Thyroid gland (tissue), 4 donors: ENCODE data around the gene LPAR1.

Experiments used
- POLR2A ChIP-seq, 2 donors: fragments of 450-650 bp; IDR thresholded peaks; one replicate each; pipeline ENCODE4 v1.6.1; 2017; ENCODE audit warnings: antibody characterized with exemption in 2 of 2, mild to moderate bottlenecking in 2 of 2, moderate library complexity in 1 of 2
- TF ChIP-seq, protein P1 (sequence below), 6 experiments: fragments of 200-600 bp in 3 of 6; fragments of 450-650 bp in 3 of 6; sonication (generic) in 3 of 6; IDR thresholded peaks; one replicate each; pipeline ENCODE4 v1.5.1; 2016 to 2019; ENCODE audit warnings: antibody characterized with exemption in 6 of 6, mild to moderate bottlenecking in 2 of 6, inconsistent platforms in 1 of 6, moderate library complexity in 1 of 6

DNA sequence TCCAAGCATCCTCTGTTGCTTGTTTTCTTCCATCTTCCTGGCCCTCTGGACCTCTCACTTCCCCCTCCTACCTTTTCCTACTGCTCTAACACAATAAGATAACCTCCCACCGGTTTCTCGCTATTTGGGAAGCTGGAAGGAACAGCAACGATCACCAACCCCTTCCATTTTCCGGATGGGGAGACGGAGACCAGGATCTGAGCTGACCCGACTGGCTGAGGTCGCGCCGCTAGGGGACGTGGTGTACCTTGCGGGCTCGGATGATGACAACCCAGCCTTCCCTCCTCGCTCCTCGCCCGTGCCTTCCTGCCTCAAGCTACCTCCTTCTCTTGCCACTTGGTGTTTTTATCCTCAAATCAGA, 1.9 kb downstream of the LPAR1 start:
- TF ChIP-seq, protein P1, sequence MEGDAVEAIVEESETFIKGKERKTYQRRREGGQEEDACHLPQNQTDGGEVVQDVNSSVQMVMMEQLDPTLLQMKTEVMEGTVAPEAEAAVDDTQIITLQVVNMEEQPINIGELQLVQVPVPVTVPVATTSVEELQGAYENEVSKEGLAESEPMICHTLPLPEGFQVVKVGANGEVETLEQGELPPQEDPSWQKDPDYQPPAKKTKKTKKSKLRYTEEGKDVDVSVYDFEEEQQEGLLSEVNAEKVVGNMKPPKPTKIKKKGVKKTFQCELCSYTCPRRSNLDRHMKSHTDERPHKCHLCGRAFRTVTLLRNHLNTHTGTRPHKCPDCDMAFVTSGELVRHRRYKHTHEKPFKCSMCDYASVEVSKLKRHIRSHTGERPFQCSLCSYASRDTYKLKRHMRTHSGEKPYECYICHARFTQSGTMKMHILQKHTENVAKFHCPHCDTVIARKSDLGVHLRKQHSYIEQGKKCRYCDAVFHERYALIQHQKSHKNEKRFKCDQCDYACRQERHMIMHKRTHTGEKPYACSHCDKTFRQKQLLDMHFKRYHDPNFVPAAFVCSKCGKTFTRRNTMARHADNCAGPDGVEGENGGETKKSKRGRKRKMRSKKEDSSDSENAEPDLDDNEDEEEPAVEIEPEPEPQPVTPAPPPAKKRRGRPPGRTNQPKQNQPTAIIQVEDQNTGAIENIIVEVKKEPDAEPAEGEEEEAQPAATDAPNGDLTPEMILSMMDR (IDR thresholded peaks at IDR 0.05), result peak in 4 of 6 experiments; percentile 50 to 55 (median 52)
- TF ChIP-seq POLR2A (IDR thresholded peaks at IDR 0.05), result no peak
